GM18498 (cell line): Measurements from ENCODE around the gene YES1.
A peak's percentile ranks its signal among the peaks of the same experiment; 100 is the strongest.

Source experiments
- ATAC-seq: cut with Tn5 transposase; IDR thresholded peaks from one replicate; pipeline ENCODE4 v1.9.1; 2021; ENCODE audit warnings: mild to moderate bottlenecking, moderate library complexity; ENCODE audit not compliant: unreplicated experiment

YES1 gene

GRCh38 chr18:811892-812375 is at the start of gene YES1:
Gene YES1, minus strand, starts transcription at chr18:812242. Its CDS starts 55,415 bp downstream, at chr18:756827.
- ATAC-seq, result peak; percentile 71

DNA sequence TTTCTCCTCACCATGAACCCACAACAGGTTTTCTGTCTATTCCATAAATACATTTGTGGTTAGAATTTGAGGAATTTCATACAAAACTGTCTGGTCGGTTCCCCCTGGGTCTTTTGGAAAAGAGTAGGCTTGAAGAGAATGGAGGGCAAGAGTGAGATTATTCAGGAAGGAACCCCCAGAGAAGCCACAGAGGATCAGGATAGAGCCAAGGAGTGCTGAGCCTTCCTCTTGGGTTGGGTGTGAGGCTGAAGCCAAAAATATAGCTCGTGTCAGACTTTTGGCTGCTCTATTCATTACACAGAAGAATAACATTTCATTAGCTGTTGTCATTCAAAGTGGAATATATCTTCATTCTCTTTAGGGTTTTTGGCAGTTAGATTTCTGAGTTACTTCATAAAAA is 45.9 kb upstream of the YES1 start:
- ATAC-seq, result no peak

GRCh38 chr18:853471-853870 is 41.4 kb upstream of the YES1 start:
- ATAC-seq, result no peak

DNA sequence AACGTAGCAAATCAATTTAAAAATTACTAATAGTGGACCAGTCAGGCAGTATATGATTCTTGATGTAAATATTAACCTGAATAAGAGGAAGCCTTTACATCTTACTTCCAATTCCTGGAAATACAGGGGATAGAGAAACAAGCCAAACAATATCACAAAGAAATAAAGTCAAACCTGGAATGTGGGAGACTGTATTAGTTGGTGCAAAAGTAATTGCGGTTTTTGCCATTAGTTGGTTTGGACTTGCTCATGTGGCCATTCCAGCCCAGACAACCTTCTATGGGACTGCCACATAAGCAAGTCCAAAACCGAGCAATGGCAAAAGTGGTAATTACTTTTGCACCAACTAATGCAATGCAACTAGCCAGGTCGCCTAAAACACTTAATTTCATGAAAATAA is 38.9 kb upstream of the YES1 start:
- ATAC-seq, result no peak

DNA sequence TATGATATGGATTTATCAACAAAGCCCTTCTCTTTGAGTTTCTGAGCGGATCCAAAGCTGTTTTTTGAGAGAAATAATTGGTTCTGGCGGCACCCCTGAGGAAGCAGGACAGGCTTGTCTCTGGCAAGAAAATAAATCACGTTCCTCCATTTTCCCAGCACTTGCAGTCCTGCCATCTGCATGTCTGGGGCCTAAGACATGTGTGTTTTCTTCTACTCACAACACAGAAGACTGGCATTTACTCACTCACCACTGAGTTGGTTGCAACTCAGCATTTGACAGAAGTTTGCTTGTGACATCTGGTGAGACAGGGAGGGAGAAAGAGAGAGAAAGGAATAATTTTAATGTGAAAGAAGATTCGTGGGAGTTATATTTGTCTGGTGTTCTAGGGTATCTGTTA is 37.0 kb upstream of the YES1 start:
- ATAC-seq, result no peak

DNA sequence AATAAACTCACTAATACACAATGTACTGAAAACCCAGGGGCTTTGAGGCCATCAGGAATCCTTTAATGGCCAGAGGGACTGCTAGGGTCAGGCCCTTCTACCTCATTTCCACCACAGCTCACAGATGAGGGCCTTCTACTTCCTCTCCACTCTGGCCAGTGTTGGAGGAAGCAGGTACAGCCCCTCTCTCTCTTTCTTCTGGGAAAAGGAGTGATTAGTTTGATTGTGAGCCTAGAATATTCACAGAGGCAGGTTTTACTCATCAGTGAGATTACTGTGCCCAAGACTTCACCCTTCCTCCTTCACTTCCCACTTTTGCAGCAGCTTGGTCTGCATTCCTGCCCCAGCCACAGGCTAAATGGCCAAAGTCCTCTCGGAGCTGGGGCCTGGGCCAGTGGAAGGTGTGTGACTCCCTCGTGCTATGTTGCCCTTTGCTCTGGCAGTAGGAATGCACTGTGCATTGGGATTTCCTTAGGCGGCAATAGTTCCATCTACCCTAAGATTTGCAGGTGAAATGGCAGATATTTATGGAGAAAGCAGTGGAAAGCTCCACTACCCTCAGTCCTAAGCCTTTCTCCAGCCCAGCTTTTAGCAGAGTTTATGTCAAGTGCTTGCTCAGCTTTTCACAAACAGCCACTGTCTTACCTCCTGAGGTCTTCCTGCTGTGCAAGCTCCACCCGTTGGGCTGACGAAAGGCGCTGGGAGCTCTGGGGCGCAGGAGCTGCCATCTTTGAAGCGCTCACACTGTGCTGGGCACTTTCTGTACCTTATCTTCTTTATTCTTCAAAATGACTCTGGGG is 36.2 kb upstream of the YES1 start:
- ATAC-seq, result no peak

- no peak for ATAC-seq
Observed at GRCh38 chr18:845152-845819, 33.2 kb upstream of the YES1 start.

- no peak for ATAC-seq
Observed at GRCh38 chr18:841647-842370, 29.8 kb upstream of the YES1 start.

DNA sequence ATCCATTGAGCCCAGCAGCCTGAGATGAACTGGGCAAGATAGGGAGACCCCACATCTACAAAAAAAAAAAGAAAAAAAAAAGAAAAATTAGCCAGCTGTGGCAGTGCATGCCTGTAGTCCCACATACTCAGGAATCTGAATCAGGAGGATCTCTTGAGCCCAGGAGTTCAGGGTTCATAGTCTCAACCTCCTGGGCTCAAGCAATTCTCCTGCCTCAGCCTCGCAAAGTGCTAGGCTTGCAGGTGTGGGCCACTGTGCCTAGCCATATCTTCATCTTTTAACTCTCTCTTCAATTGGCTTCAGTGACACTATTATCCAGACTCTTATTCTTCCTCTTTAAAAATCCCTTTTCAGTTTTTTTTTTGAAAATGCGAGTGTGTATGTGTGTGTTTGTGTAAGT is 28.5 kb upstream of the YES1 start:
- no peak for ATAC-seq

GRCh38 chr18:840023-840408 is 28.0 kb upstream of the YES1 start:
- ATAC-seq, result no peak

DNA sequence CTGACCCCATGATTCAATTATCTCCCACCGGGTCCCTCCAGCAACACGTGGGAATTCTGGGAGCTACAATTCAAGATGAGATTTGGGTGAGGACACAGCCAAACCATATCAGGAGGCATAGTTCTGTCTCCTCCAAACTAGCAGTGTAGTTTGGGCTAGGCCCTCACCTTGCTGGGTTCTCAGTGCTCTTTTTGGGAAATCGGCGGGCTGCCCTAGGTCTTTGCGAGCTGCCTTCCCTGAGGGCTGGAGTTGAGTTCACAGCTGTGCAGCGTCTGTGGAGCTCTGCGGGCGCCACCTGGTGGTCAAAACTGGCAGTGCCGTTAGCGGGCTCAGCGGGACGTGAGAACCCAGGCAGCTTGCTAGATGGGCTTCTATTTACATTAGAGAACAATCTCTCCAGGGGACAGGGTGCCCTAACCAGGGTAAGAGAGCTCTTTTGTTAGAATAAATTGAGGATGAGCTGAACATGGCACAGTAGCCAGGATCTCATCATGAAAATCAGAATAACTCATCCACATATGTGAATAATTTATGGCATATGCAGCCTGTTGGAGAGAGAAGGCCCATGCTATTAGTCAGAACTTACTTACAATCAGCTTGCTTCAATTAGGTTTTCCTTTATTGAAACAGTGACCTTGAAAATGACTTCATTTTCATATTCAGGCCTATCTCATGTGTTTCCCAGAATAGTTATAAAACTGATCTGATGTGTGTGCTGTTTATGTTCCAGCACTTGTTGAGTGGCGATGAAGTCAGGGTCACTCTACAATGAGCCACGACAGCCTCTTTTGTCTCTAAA is 27.4 kb upstream of the YES1 start:
- peak; percentile 99 for ATAC-seq

- ATAC-seq, result no peak
Observed at GRCh38 chr18:837922-838321, 25.9 kb upstream of the YES1 start.

DNA sequence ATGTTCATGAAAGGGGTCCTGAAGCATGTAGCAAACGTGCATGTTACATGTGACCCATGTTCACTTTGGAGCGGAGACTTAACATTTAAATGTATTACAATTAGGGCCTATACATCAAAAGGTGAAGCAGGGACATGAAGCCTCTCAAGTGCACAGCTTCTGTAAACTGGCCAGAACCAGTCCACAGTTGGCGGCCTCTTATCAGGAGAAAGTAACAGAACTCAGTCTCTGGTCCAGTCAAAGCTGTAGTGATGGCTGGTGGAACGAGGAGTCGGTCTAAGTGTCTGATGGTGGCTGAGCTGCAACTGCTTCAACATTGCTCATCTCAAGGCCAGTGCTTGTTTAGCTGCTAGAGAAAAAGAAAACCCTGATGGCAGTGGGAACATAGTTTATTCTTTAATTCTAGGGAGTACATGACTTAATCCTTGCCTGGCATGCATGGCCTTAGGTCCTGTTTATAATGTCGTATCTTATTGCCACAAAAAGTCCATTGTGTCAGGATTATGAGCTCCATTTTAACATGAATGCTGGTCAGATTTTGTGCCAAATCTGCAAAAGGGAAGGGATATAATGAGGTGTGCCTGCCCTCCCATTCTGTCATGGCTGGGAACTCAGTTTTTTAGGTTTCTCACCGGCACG is 22.2 kb upstream of the YES1 start:
- no peak for ATAC-seq

GRCh38 chr18:833197-833596 is 21.2 kb upstream of the YES1 start:
- no peak for ATAC-seq

GRCh38 chr18:832085-832681 is 20.1 kb upstream of the YES1 start:
- no peak for ATAC-seq

DNA sequence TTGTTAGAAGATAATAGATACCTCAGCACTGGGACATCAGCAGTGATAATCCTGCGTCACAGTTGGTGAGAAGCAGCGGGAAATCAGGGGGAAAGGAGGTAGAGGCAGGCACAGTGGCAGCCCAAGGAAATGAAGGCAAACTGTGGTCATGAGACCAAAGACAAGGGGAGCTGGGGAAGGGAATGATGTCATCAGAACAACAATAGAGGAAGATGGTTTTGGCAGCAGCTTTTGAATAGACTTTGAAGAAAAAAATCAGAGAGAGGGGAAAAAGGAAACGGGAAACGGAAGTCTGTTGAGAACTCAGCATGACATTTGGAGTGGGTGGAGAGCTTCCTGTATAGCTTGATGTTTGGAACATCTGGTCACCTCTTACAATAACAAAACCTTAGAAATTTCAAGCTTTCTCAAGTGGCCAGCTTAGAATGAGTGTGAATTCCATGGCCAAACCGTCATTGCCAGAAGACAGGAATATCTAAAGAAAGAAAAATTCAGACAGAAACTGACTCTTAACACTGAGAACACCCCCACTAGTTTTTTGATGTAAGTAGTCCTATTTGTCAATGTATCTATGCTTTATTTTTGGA is 18.4 kb upstream of the YES1 start:
- ATAC-seq, result peak; percentile 70

GRCh38 chr18:829432-829831 is 17.4 kb upstream of the YES1 start:
- no peak for ATAC-seq

DNA sequence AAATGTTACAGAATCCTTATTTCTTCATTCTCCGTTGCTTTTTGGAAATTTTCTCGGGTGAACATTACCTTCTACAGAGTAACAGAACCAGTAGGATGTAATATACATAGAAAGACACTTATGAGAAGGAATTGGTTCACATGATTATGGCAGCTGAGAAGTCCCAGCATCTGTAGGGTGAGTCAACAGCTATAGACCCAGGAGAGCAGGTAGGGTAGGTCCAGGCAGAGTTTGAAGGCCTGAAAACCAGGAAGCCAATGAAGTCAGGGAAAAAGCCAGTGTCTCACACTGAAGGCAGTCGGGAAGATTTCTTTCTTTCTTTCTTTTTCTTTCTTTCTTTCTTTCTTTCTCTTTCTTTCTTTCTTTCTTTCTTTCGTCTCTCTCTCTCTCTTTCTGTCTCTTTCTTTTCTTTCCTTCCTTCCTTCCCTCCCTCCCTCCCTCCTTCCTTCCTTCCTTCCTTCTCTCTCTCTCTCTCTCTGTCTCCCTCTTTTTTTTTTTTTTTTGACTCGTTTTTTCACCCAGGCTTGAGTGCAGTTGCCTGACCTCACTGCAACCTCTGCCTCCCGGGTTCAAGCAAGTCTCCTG is 15.1 kb upstream of the YES1 start:
- ATAC-seq, result no peak

DNA sequence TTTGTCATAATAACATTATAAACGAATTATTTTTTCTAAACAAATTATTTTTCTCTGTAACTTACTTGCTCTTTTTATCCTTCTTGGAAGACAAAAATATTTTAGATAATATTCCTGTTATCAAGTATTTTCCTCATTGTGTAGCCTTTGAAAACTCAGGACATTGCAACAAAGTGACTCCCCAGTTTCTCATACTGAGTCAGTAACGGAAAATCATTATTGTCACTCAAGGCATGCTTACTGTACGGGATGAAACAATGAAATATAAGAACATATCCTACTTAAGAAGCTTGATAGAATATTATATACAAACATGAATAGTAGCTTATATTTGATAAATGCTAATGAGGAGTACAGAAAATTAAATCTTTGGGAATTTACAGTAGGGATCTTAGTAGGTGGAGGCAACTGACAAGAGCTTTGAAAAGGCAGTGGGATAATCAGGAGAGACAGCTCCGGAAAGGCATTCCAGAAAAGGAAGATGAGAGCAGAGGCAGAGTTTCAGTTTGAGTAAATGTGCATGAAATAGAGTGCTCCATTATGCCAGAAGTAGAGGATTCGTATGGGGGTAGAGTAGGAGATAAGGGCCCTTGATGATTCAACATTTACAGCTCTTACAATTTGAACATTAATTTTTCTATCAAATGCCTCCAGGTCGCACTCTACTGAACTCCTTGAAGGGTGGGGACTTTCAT is 14.0 kb upstream of the YES1 start:
- no peak for ATAC-seq
